GM19463 (cell line): Measurements from ENCODE around the gene HMCN1.

Experiments
- ATAC-seq: cut with Tn5 transposase; IDR thresholded peaks from one replicate; pipeline ENCODE4 v1.9.1; 2021; ENCODE audit warnings: mild to moderate bottlenecking, moderate library complexity; ENCODE audit not compliant: unreplicated experiment

Gene HMCN1

GRCh38 chr1:185733818-185734735 is at the start of gene HMCN1:
Gene HMCN1, plus strand, starts transcription at chr1:185734391. Its CDS starts 389 bp downstream, at chr1:185734780.
- no peak for ATAC-seq

- ATAC-seq, result no peak
Observed at GRCh38 chr1:185686821-185687778, 47.1 kb upstream of the HMCN1 start.

- no peak for ATAC-seq
Observed at GRCh38 chr1:185690527-185690926, 43.7 kb upstream of the HMCN1 start.

GRCh38 chr1:185693654-185694053 is 40.5 kb upstream of the HMCN1 start:
- peak; percentile 30 for ATAC-seq

GRCh38 chr1:185694081-185694480 is 40.1 kb upstream of the HMCN1 start:
- peak; percentile 83 for ATAC-seq

GRCh38 chr1:185695299-185695698 is 38.9 kb upstream of the HMCN1 start:
- no peak for ATAC-seq

GRCh38 chr1:185696422-185697150 is 37.6 kb upstream of the HMCN1 start:
- no peak for ATAC-seq

GRCh38 chr1:185699874-185700273 is 34.3 kb upstream of the HMCN1 start:
- ATAC-seq, result no peak

- no peak for ATAC-seq
Observed at GRCh38 chr1:185701650-185702049, 32.5 kb upstream of the HMCN1 start.

- ATAC-seq, result no peak
Observed at GRCh38 chr1:185704181-185704580, 30.0 kb upstream of the HMCN1 start.

- ATAC-seq, result no peak
Observed at GRCh38 chr1:185716095-185716494, 18.1 kb upstream of the HMCN1 start.

GRCh38 chr1:185719021-185719420 is 15.2 kb upstream of the HMCN1 start:
- ATAC-seq, result no peak

GRCh38 chr1:185720633-185721272 is 13.4 kb upstream of the HMCN1 start:
- ATAC-seq, result no peak

- ATAC-seq, result no peak
Observed at GRCh38 chr1:185721553-185721952, 12.6 kb upstream of the HMCN1 start.

- ATAC-seq, result no peak
Observed at GRCh38 chr1:185722098-185722497, 12.1 kb upstream of the HMCN1 start.

- no peak for ATAC-seq
Observed at GRCh38 chr1:185727726-185728125, 6.5 kb upstream of the HMCN1 start.

- no peak for ATAC-seq
Observed at GRCh38 chr1:185731446-185731845, 2.7 kb upstream of the HMCN1 start.

GRCh38 chr1:185732951-185733350 is 1.2 kb upstream of the HMCN1 start:
- ATAC-seq, result no peak

GRCh38 chr1:185734929-185735700 is 924 bp downstream of the HMCN1 start:
- ATAC-seq, result no peak

- ATAC-seq, result no peak
Observed at GRCh38 chr1:185735701-185736064, 1.5 kb downstream of the HMCN1 start.
